NCI-H460 (cell line): ENCODE data around the gene FNBP1. TPM values are rescaled to one million over a fixed set of nuclear protein-coding genes. Genes with fewer than 3 reads are reported as not detected.

Source experiments
- DNase-seq: peaks from one replicate; pipeline ENCODE4 v3.0.0-alpha.2; 2016; ENCODE audit warnings: low read depth; ENCODE audit errors: extremely low read depth
- polyA plus RNA-seq: library from polyadenylated mRNA; depleted of rRNA; stranded (reverse); fragments of >200 nt; gene quantifications from 2 replicates; pipeline ENCODE4 v1.2.3, GENCODE V29; 2014; cell fraction: nucleus; rRNA removed
- total RNA-seq: library from RNA; depleted of rRNA; stranded (reverse); fragments of >200 nt; shearing (Covaris generic); gene quantifications from 2 replicates; pipeline ENCODE4 v1.2.3, GENCODE V29; 2014; rRNA removed

Gene FNBP1
- 33.1 and 39.1 TPM in 2 replicates for total RNA-seq
- 7.4 and 8.9 TPM in 2 replicates for polyA plus RNA-seq

DNA sequence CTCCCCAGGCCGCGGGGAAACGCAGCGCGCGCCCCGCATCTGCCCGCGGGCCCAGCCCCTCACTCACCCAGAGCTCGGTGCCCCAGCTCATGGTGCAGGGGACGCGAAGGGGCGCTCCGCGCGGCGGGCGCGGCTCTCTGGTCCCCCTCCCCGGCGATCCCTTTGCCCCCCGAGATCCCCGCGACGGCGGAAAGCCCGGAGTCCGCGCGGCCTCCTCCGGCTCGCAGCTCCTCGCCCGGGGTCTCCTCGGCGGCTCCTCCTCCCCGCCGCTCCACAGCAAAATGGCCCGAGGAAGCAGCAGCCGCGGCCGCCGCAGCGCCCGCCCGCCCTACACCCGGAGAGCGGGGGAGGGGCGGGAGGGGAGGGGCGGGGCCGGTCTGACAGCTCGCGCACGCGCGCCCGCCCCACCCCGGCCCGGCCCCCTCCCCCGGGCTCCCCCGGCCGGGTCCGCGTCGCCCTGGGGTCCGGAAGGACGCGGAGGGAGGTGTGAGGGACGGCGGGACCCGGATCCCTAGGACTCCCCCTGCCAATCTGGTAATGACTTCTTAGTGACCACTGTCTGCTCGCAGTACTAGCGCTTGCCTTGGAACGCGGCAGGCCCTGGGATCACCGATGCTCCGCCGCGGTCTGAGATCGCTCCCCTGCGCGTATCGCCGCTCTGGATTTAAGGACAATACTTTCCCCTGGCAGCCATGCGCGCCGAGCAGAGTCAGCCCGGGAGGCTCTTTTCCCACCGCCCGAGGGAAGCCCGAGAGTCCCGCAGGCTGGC, at the start of gene FNBP1:
TSS of gene FNBP1 (minus strand) at position 305 of the 769 bp plus-strand sequence. CDS start at position 91, 214 bp downstream.
- DNase-seq: peak; percentile 64

DNA sequence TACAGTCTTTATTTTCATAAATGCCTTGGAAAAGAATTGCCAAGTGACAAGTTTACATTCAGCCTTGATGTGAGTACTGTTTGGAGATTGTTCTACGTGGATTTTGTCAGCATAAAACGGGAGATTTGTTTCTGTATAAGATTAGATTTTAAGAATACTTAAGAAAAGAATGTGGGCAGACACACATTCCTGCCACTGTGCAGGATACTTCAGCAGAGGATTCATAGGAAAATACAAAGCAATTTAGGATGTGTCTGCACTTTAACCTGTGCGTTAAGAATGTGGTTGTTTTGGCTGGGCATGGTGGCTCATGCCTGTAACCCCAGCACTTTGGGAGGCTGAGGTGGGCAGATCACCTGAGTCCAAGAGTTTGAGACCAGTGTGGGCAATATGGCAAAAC, 47.9 kb upstream of the FNBP1 start:
- DNase-seq: no peak

DNA sequence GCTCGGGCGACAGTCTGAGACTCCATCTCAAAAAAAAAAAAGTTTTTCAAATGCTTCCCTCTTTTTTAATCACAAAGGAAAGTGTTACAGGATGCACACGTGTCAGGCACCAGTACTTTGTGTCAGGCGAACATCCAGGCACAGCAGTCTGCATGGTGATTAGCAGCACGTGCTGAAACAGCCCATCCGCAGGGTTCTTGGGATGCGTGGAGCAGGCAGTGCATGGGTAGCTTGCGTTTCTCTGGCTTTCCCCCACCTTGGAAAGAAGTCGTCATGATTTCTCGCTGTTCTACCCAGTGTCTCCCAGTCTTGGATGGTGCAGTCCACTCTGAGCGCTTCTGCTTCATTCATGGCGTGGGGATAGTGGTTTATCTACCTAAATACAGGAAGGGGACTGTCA, 46.2 kb upstream of the FNBP1 start:
- DNase-seq: no peak

DNA sequence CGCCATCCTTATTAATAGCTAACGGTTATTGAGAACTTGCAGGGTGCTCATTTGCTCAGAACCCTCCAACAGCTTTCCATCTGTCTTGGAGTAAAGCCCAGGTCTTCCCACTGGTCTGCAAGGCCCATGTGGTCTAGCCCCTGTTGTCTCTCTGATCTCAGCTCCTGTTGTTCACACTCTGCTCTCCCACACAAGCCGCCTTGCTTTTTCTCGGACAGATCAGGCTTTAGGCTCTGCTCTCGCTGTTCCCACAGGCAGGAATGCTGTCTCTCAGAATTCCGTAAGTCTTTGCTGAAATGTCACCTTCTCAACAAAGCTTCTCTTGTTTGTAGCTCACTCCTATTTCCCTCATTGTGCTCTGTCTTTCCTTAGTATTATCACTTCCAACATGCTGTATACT, 45.1 kb upstream of the FNBP1 start:
- no peak for DNase-seq

DNA sequence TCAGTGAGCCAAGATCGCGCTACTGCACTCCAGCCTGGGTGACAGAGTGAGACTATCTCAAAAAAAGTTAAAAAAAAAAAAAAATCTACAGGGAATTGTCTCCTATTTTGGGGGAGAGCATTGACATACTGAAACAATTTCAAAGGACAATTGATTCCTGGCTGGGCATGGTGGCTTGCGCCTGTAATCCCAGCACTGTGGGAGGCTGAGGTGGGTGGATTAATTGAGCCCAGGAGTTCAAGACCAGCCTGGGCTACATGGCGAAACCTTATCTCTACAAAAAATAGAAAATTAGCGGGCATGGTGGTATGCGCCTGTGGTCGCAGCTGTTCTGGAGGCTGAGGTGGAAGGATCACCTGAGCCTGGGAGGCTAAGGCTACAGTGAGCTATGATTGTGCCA, 41.3 kb upstream of the FNBP1 start:
- DNase-seq: no peak

DNA sequence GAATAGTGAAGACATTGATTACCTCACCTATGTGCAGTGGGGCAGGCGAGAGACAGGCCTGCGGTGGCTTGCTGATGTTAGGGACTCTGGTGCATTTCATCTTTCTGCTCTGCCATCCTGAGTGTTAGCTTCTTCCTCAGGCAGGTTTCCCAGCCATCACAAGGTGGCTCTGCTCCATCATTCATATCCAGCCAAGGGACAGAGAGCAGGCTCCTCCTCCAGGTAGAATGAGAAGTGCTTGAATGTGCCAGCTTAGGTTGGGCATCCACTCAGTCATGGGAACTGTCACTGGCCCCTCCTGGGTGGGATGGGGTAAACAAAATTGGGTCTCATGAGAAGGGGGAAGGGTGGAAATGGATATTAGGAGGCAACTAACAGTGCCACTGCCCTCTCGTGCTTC, 35.6 kb upstream of the FNBP1 start:
- no peak for DNase-seq

DNA sequence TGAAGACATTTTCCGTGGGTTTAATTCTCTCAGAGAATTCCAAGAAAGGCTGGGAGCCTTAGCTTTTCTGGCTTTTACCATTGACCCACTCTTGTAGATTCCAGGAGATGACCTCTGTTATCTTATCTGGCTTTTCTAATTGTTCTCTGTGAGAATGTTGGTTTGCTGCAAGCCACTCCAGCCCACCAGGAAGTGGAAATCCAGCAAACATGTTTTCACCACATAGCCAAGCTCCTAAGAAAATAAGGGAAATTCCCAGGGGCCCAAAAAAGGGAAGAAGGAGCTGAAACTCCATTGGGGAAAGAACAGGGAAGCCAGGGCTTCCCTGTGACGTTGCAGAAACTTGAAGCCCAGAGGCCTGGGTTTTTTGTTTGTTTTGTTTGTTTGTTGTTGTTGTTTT, 30.4 kb upstream of the FNBP1 start:
- DNase-seq: no peak

DNA sequence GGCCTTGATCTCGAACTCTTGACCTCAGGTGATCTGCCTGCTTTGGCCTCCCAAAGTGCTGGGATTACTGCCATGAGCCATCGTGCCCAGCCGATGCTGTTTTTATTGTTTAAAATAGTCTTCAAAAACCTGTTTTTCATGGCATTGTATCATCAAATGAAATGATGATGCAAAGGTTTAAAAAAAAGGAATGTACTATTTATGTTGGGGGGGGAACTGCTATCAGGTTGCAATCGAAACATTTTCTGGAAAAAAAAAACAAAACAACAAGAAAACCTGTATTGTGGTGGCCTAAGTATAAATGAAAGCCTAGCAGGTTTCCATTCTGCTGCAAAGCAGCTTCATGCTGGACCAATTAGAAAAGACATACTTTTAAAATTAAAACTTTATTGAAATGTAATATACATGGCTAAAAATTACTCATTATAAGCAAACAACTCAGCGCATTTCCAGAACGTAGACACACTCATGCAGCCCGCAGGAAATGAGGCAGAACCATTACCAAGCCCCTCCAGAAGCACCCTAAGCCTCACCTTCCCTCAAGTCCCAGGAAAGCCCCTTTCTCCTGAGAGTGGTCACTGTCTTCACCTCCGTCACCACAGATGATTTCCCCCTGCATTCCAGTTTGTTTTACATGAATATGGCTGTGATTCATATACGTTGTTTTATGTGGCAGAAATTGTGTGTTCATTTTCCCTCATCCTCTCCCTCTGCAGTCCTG, 29.7 kb upstream of the FNBP1 start:
- no peak for DNase-seq

DNA sequence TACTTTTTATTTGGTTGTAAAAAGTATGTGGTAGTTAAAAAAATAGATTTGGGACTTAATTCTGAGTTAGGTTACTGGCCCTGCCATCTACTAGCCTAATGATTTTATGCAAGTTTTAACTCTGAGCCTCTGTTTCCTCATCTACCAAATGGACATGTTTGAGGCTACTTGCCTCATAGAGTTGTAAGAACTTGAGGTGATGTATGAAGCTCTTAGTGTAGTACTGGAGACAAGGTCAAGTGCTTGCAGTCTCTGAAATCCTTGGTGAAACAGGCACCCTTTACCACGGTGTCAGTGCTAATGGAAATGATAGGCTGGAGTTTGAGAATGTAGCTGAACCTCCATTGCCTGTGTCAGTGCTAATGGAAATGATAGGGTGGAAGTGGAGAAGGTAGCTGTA, 26.1 kb upstream of the FNBP1 start:
- DNase-seq: no peak

DNA sequence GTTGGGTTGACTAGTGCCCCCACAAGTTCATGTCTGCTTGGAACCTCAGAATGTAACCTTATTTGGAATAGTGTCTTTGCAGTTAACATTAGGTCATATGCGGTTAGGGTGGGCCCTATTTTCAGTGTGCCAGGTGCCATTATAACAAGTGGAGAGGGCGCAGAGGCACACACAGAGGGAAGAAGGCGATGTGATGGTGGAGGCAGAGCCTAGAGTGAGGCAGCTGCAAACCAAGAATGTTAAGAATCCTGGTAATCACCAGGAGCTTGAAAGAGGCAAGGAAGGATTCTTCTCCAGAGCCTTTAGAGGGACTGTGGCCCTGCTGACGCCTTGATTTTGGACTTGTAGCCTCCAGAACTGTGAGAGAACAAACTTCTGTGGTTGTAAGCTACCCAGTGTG, 21.6 kb upstream of the FNBP1 start:
- no peak for DNase-seq

DNA sequence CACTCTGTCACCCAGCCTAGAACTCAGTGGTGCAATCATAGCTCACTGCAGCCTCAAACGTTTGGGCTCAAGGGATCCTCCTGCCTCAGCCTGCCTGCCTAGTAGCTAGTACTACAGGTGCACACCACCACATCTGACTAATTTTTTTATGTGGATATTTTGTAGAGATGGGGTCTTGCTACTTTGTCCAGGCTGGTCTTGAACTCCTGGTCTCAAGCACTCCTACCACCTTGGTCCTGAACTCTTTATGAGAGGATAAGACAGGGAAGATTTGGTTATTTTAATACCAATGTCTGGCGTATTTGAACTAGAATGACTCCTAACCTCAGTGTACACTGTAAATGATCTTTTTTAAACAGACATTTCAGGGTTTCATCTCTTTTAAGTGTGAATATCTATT, 19.8 kb upstream of the FNBP1 start:
- DNase-seq: no peak

DNA sequence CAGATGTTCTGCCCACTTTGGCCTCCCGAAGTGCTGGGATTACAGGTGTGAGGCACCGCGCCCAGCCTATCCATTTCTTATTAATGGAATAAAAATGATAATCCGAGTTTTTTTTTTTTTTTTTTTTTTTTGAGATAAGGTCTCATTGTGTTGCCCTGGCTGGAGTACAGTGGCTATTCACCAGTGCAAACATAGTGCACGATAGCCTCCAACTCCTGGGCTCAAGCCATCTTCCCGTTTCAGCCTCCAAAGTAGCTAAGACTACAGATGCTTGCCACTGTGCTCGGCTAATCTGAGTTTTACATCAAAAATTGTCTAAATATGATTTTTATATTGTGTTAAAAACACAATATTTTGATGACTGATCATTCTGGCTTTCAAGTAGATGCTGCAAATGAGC, 17.3 kb upstream of the FNBP1 start:
- DNase-seq: no peak

DNA sequence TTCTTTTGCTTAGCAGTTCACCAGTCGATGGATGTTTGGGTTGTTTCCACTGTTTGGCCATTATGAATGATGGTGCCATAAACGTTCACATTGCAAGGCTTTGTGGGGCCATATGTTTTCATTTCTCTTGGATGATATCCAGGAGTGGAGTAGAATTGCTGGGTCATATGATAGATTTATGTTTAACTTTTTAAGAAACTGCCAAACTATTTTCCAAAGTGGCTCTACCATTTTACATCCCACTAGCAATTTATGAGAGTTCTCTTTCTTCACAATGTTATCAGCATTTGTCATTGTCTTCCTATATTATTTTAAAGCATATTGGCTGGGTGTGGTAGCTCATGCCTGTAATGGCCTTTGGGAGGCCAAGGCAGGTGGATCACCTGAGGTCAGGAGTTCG, 15.9 kb upstream of the FNBP1 start:
- no peak for DNase-seq

DNA sequence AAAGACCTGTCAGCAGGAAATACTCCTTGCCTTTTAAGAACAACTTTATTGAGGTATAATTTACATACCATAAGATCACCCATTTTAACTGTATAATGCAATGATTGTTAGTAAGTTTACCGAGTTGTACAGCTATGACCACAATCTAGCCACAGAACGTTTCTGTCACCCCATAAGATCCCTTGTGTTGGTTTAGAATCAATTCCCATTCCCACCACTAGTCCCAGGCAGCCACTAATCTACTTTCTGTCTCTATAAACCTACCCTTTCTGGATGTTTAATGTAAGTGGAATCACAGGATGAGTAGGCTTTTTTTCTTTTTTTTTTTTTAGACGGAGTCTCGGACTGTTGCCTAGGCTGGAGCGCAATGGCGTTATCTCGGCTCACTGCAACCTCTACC, 15.2 kb upstream of the FNBP1 start:
- no peak for DNase-seq

DNA sequence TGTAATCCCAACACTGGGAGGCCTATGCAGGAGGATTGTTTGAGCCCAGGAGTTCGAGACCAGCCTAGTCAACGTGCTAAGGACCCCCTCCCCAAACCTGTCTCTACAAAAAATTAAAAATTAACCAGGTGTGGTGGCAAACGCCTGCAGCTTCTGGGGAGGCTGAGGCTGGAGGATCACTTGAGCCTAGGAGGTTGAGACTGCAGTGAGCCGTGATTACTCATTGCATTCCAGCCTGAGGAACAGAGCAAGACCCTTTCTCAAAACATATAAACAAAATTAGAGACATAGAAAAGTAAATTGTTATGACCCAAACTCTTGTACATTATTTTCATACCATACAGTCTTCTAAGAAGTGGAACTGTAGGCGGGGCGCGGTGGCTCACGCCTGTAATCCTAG, 11.8 kb upstream of the FNBP1 start:
- DNase-seq: no peak

DNA sequence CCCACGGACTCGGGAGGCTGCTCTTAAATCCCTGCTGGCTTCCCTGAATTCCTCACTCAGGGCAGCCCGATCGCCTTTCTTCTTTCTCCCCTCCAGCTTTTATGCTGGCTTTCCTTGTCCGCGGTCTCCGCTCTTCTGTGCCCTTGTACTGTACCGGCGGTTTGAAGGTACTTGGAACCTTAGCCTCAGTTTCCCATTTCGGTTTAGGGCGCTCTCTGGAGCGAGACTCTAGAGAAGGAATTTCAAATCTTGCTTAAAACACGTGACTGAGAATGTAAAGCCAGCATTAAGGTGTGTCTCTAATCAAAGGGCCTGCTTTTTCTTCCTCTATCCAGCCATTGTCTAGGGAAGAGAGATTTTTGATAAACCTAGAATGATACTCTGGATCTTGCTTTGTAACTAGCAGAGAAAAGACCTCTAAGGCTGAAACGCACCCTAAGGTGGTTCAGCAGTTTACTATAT, 11.4 kb upstream of the FNBP1 start:
- no peak for DNase-seq

DNA sequence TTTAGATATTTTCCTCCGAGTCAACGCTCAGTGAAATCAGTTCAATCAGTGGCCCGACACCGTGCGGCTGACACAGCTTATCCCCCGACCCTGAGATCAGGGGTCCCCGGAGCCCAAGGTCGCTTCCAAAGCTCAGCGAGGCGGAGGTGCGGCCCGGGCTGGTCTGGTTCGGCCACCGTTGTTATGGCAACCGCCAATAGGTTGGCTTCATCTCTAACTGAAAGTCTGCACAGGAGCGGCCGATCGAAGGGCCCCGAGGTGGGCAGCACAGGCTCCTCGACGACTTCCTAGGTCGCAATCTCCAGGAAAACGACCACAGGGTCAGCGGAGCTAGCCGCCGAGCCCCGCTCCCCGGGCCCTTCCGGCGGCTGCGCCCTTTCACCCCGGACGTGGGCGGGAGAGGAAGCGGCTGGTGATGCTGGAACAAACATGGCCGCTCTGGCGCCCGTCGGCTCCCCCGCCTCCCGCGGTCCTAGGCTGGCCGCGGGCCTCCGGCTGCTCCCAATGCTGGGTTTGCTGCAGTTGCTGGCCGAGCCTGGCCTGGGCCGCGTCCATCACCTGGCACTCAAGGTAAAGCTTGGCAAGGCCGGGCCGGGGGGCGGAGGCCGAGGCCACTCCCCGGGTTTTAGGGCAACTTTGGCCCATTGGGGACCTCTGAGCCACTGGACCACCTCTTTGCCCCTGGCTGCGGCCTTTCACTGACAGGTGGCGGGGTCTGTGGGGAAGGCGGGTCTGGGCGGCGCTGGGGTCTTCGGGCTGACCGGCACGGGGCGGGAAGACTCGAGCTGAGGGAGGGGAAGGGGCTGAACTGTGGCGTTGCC, 10.7 kb upstream of the FNBP1 start, which contains the start of gene GPR107:
TSS of gene GPR107 (plus strand) at position 403 of the 821 bp plus-strand sequence. CDS start at position 430, 27 bp downstream.
- peak; percentile 61 for DNase-seq

DNA sequence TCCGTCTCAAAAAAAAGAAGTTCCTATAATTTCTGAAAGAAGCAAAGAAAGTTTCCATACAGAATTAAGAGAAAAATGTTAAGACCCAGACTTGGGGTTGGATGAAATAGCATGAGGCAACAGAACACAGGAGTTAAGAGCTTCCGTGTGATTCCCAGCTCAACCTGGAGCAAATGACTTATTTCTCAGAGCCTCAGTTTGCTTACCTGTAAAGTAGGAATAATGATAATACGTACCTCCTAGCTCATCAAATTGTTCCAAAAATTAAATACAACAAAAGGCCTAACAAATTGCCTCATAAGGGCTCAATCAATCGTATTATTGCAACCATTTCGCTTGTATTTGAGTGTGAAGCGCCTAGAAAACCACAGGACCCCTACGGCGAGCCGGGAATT, 10.1 kb upstream of the FNBP1 start:
- DNase-seq: no peak

DNA sequence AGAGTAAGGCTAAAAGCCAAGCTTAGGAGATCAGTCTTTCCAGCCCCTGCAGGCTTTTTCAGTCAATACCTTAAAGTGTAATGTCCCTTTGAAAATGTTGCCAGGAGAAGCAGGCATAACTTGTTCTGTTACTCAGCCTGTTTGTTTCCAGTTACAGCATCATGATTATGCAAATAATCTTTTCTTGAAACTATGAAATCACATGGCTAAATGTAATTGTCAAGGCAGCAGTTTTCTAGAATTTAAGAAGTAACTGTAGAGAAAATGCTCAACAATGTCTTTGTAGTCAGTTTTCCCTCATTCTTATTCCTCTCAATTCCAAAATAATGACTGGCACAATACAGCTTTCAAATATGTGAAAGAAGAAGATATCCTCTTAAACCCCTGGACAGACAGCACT, 8.9 kb upstream of the FNBP1 start:
- no peak for DNase-seq

DNA sequence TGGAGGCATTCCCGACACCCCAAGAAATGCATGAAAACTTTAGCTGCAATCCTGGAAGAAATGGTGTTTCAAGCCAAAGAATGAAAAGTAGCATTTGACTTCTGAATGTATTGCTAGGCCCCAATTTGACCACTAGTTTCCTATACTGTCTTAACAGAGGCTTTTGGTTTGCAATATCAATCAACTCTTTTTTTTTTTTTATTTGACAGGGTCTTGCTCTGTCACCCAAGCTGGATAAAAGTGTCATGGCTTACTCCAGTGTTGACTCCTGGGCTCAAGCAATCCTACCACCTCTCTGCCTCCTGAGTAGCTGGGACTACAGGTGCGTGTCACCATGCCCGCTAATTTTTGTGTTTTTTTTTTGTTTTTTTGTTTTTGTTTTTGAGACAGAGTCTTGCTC, 7.5 kb upstream of the FNBP1 start:
- no peak for DNase-seq
